ENCODE measurements around the gene GABPB2.

The GABPB2 gene

GRCh38 chr1:151133018-151133806 lies 62.7 kb downstream of the GABPB2 start:
- no peak for DNase-seq (ENCODE audit: low read depth)

GRCh38 chr1:151134396-151134795 lies 63.8 kb downstream of the GABPB2 start:
- DNase-seq (ENCODE audit: low read depth): no peak

GRCh38 chr1:151134991-151135390 lies 64.4 kb downstream of the GABPB2 start:
- DNase-seq (ENCODE audit: low read depth): no peak

- no peak for DNase-seq (ENCODE audit: low read depth)
These were observed 65.1 kb downstream of the GABPB2 start for GRCh38 chr1:151135433-151136385.

- no peak for DNase-seq (ENCODE audit: low read depth)
These were observed 67.2 kb downstream of the GABPB2 start for GRCh38 chr1:151137789-151138188.

GRCh38 chr1:151142411-151143056 lies 72.0 kb downstream of the GABPB2 start:
- no peak for DNase-seq (ENCODE audit: low read depth)

GRCh38 chr1:151143057-151143435 lies 72.5 kb downstream of the GABPB2 start:
- DNase-seq (ENCODE audit: low read depth): no peak

GRCh38 chr1:151143986-151144385 lies 73.4 kb downstream of the GABPB2 start:
- DNase-seq (ENCODE audit: low read depth): no peak

GRCh38 chr1:151144474-151145303 lies 74.1 kb downstream of the GABPB2 start:
- no peak for DNase-seq (ENCODE audit: low read depth)

GRCh38 chr1:151145304-151146071 lies 74.9 kb downstream of the GABPB2 start:
- no peak for DNase-seq (ENCODE audit: low read depth)

GRCh38 chr1:151146072-151146411 lies 75.5 kb downstream of the GABPB2 start:
- DNase-seq (ENCODE audit: low read depth): no peak

- DNase-seq (ENCODE audit: low read depth): peak; percentile 86
These were observed 76.0 kb downstream of the GABPB2 start, which contains the start of gene SEMA6C for GRCh38 chr1:151146412-151147131. Gene SEMA6C, minus strand, starts transcription at chr1:151146631. Its CDS starts 4,010 bp downstream, at chr1:151142621.

GRCh38 chr1:151147132-151147503 lies 76.6 kb downstream of the GABPB2 start:
- DNase-seq (ENCODE audit: low read depth): no peak

- no peak for DNase-seq (ENCODE audit: low read depth)
These were observed 77.1 kb downstream of the GABPB2 start for GRCh38 chr1:151147665-151148064.

- DNase-seq (ENCODE audit: low read depth): no peak
These were observed 85.9 kb downstream of the GABPB2 start, which contains the start of gene TNFAIP8L2 for GRCh38 chr1:151156515-151156819. Gene TNFAIP8L2, plus strand, starts transcription at chr1:151156649. Its CDS starts 2,049 bp downstream, at chr1:151158698.

GRCh38 chr1:151157067-151157531 lies 86.5 kb downstream of the GABPB2 start:
- no peak for DNase-seq (ENCODE audit: low read depth)

- DNase-seq (ENCODE audit: low read depth): no peak
These were observed 87.8 kb downstream of the GABPB2 start for GRCh38 chr1:151158326-151158725.

- DNase-seq (ENCODE audit: low read depth): no peak
These were observed 88.2 kb downstream of the GABPB2 start for GRCh38 chr1:151158751-151159251.

GRCh38 chr1:151159373-151159772 lies 88.8 kb downstream of the GABPB2 start:
- DNase-seq (ENCODE audit: low read depth): no peak

GRCh38 chr1:151164732-151165280 lies 94.2 kb downstream of the GABPB2 start:
- DNase-seq (ENCODE audit: low read depth): no peak
